HG03039 (cell line): ENCODE measurements around the gene RABGAP1L.
"Not testable (repeated sequence)": the region's sequence is repeated elsewhere in the genome, so short reads cannot be mapped to it uniquely, and the experiment has no call there.

Source experiments
- ATAC-seq: cut with Tn5 transposase; IDR thresholded peaks from one replicate; pipeline ENCODE4 v1.9.1; 2021; ENCODE audit warnings: mild to moderate bottlenecking, moderate library complexity; ENCODE audit not compliant: unreplicated experiment

Gene RABGAP1L

GRCh38 chr1:174286042-174286441 is 126.7 kb downstream of the RABGAP1L start:
- ATAC-seq: no peak

GRCh38 chr1:174289644-174290310 is 130.5 kb downstream of the RABGAP1L start:
- ATAC-seq: no peak

GRCh38 chr1:174291059-174291458 is 131.7 kb downstream of the RABGAP1L start:
- ATAC-seq: no peak

GRCh38 chr1:174296309-174296708 is 137.0 kb downstream of the RABGAP1L start:
- ATAC-seq: no peak

- ATAC-seq: no peak
These were observed 138.0 kb downstream of the RABGAP1L start for GRCh38 chr1:174297351-174297750.

- ATAC-seq: no peak
These were observed 142.2 kb downstream of the RABGAP1L start for GRCh38 chr1:174301295-174302077.

- ATAC-seq: no peak
These were observed 149.3 kb downstream of the RABGAP1L start for GRCh38 chr1:174308604-174309003.

- ATAC-seq: no peak
These were observed 150.2 kb downstream of the RABGAP1L start for GRCh38 chr1:174309490-174309889.

- ATAC-seq: no peak
These were observed 155.1 kb downstream of the RABGAP1L start for GRCh38 chr1:174314433-174314832.

- no peak for ATAC-seq
These were observed 155.9 kb downstream of the RABGAP1L start for GRCh38 chr1:174315239-174315638.

GRCh38 chr1:174320897-174321296 is 161.6 kb downstream of the RABGAP1L start:
- ATAC-seq: not testable (repeated sequence)

GRCh38 chr1:174322202-174322862 is 163.0 kb downstream of the RABGAP1L start:
- no peak for ATAC-seq

GRCh38 chr1:174324493-174324892 is 165.2 kb downstream of the RABGAP1L start:
- no peak for ATAC-seq

GRCh38 chr1:174324939-174325338 is 165.6 kb downstream of the RABGAP1L start:
- no peak for ATAC-seq

GRCh38 chr1:174326278-174326677 is 167.0 kb downstream of the RABGAP1L start:
- ATAC-seq: no peak

- ATAC-seq: no peak
These were observed 174.1 kb downstream of the RABGAP1L start for GRCh38 chr1:174333437-174333836.

GRCh38 chr1:174337000-174337681 is 177.8 kb downstream of the RABGAP1L start:
- ATAC-seq: no peak

- not testable (repeated sequence) for ATAC-seq
These were observed 181.1 kb downstream of the RABGAP1L start for GRCh38 chr1:174340404-174340803.

- no peak for ATAC-seq
These were observed 184.8 kb downstream of the RABGAP1L start for GRCh38 chr1:174344162-174344561.

- no peak for ATAC-seq
These were observed 192.8 kb downstream of the RABGAP1L start for GRCh38 chr1:174352117-174352516.
